SH-SY5Y (cell line): ENCODE results near the gene HSPB8.

ENCODE experiments used
- GATA2 ChIP-seq: IDR thresholded peaks from 2 replicates; pipeline ENCODE4 v1.6.1; 2011; ENCODE audit warnings: mild to moderate bottlenecking, low read depth, low read length
- GATA3 ChIP-seq: IDR thresholded peaks from 2 replicates; pipeline ENCODE4 v1.6.1; 2011; ENCODE audit warnings: low read depth, mild to moderate bottlenecking, low read length, moderate library complexity

DNA sequence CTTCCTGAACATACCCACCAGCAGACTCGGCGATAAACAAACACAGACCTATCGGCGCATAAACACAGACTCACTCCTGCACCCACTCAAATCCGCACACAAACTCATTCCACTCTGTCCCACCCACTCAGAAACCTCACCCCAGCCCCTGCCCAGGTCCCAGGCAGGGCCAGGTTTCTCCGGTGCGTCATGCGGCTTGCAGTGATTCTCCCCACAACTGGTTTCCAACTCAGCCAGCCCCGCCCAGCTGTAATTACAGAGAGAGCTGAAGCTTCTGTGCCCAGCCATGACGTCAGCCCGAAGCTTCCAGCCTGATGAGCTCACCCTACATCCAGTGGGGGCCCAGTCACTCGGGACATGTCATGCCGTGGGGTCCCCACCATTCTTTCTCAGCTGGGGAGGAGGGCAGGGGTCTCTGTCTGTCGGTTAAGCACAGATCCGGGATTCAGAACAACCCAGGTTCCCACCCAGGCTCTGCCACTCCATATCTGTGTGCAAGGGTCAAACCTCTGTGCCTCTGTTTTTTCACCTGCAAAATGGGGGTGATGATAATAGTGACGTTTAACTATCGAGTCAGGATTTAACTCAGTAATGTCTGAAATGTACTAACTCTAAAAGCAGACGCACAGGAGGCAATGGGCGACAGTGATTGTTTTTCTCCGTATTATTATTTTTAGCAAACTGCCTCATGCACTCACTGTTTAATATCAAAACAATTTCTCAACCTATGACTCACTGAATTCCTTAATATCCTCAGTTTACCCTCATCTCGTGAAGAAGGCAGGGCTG is 2.3 kb upstream of the HSPB8 start:
- no peak for TF ChIP-seq GATA2
- TF ChIP-seq GATA3, result no peak
